EH (cell line): ENCODE results near the gene ENDOU.
A peak's percentile ranks its signal among the peaks of the same experiment; 100 is the strongest.

ENCODE experiments used
- DNase-seq: peaks from one replicate; pipeline ENCODE4 v3.0.0-alpha.2; 2015; ENCODE audit warnings: low read depth

The ENDOU gene

GRCh38 chr12:47757840-47758583 lies 32.7 kb upstream of the ENDOU start:
- DNase-seq: no peak

- no peak for DNase-seq
Observed at GRCh38 chr12:47757364-47757839, 32.1 kb upstream of the ENDOU start.

GRCh38 chr12:47755655-47756562 lies 30.6 kb upstream of the ENDOU start:
- DNase-seq: no peak

GRCh38 chr12:47754881-47755280 lies 29.6 kb upstream of the ENDOU start:
- DNase-seq: no peak

GRCh38 chr12:47754126-47754525 lies 28.8 kb upstream of the ENDOU start:
- DNase-seq: peak; percentile 47

GRCh38 chr12:47753021-47754001 lies 28.0 kb upstream of the ENDOU start:
- peak; percentile 55 for DNase-seq

- peak; percentile 73 for DNase-seq
Observed at GRCh38 chr12:47752552-47752951, 27.3 kb upstream of the ENDOU start.

GRCh38 chr12:47752121-47752520 lies 26.8 kb upstream of the ENDOU start:
- no peak for DNase-seq

GRCh38 chr12:47751561-47751960 lies 26.3 kb upstream of the ENDOU start:
- DNase-seq: no peak

GRCh38 chr12:47750916-47751470 lies 25.7 kb upstream of the ENDOU start:
- DNase-seq: no peak

GRCh38 chr12:47750229-47750798 lies 25.0 kb upstream of the ENDOU start:
- DNase-seq: no peak

- no peak for DNase-seq
Observed at GRCh38 chr12:47748899-47749298, 23.6 kb upstream of the ENDOU start.

GRCh38 chr12:47748507-47748828 lies 23.2 kb upstream of the ENDOU start:
- DNase-seq: no peak

- DNase-seq: no peak
Observed at GRCh38 chr12:47747596-47748506, 22.6 kb upstream of the ENDOU start.

GRCh38 chr12:47747126-47747525 lies 21.8 kb upstream of the ENDOU start:
- DNase-seq: no peak

GRCh38 chr12:47746523-47746922 lies 21.2 kb upstream of the ENDOU start:
- no peak for DNase-seq

GRCh38 chr12:47746073-47746472 lies 20.8 kb upstream of the ENDOU start:
- no peak for DNase-seq

GRCh38 chr12:47745485-47746041 lies 20.3 kb upstream of the ENDOU start:
- no peak for DNase-seq

- no peak for DNase-seq
Observed at GRCh38 chr12:47744778-47745436, 19.6 kb upstream of the ENDOU start.
